H9 (cell line): ENCODE measurements around the gene CCNL1. TPM values are rescaled to one million over a fixed set of nuclear protein-coding genes. Genes with fewer than 3 reads are reported as not detected.

Experiments used
- DNase-seq: peaks from one replicate; pipeline ENCODE4 v3.0.0-alpha.2; 2017
- H2AFZ ChIP-seq: one replicate; pipeline ENCODE4 v1.6.1; 2013; ENCODE audit warnings: mild to moderate bottlenecking, low read length, control low read depth, moderate library complexity
- H2AK5ac ChIP-seq: 2 replicates; pipeline ENCODE4 v1.6.1; 2013; ENCODE audit warnings: low read length, control low read depth, mixed read lengths; ENCODE audit not compliant: insufficient read length
- H2BK120ac ChIP-seq: one replicate; pipeline ENCODE4 v1.6.1; 2013; ENCODE audit warnings: low read depth, mild to moderate bottlenecking, low read length, control low read depth, inconsistent platforms; ENCODE audit not compliant: poor library complexity, severe bottlenecking
- H2BK12ac ChIP-seq: 2 replicates; pipeline ENCODE4 v1.6.1; 2013; ENCODE audit warnings: low read length, control low read depth, mixed read lengths, low read depth; ENCODE audit not compliant: insufficient read length
- H2BK15ac ChIP-seq: 2 replicates; pipeline ENCODE4 v1.6.1; 2013; ENCODE audit warnings: low read depth, low read length, control low read depth
- H2BK20ac ChIP-seq: one replicate; pipeline ENCODE4 v1.6.1; 2013; ENCODE audit warnings: low read depth, mild to moderate bottlenecking, low read length, control low read depth, inconsistent platforms; ENCODE audit not compliant: poor library complexity, severe bottlenecking
- H2BK5ac ChIP-seq: 2 replicates; pipeline ENCODE4 v1.6.1; 2013; ENCODE audit warnings: low read length, control low read depth, mixed read lengths; ENCODE audit not compliant: insufficient read length
- H3K14ac ChIP-seq: 2 replicates; pipeline ENCODE4 v1.6.1; 2013; ENCODE audit warnings: low read length, control low read depth; ENCODE audit not compliant: insufficient read depth
- H3K18ac ChIP-seq: 2 replicates; pipeline ENCODE4 v1.6.1; 2013; ENCODE audit warnings: low read depth, mild to moderate bottlenecking, mixed read lengths, low read length, control low read depth; ENCODE audit not compliant: insufficient read length
- H3K23ac ChIP-seq: 2 replicates; pipeline ENCODE4 v1.6.1; 2013; ENCODE audit warnings: low read length, control low read depth, mixed read lengths, low read depth; ENCODE audit not compliant: insufficient read length
- H3K23me2 ChIP-seq: 2 replicates; pipeline ENCODE4 v1.6.1; 2013; ENCODE audit warnings: low read depth, mild to moderate bottlenecking, mixed read lengths, low read length, control low read depth; ENCODE audit not compliant: insufficient read length, poor library complexity, severe bottlenecking
- H3K27ac ChIP-seq: 2 replicates; pipeline ENCODE4 v1.5.1; 2013; ENCODE audit warnings: low read length, control low read depth, mixed read lengths, low read depth; ENCODE audit not compliant: insufficient read length
- H3K27me3 ChIP-seq: 2 replicates; pipeline ENCODE4 v1.6.1; 2013; ENCODE audit warnings: low read length, control low read depth, inconsistent platforms; ENCODE audit not compliant: insufficient read depth
- H3K4ac ChIP-seq: 2 replicates; pipeline ENCODE4 v1.6.1; 2013; ENCODE audit warnings: low read depth, mild to moderate bottlenecking, control low read depth, inconsistent platforms, low read length, moderate library complexity
- H3K4me1 ChIP-seq: 2 replicates; pipeline ENCODE4 v1.6.1; 2013; ENCODE audit warnings: low read length, control low read depth, inconsistent platforms; ENCODE audit not compliant: insufficient read depth
- H3K4me2 ChIP-seq: 2 replicates; pipeline ENCODE4 v1.6.1; 2013; ENCODE audit warnings: low read length, control low read depth, mixed read lengths; ENCODE audit not compliant: insufficient read length, insufficient read depth
- H3K56ac ChIP-seq: 2 replicates; pipeline ENCODE4 v1.6.1; 2013; ENCODE audit warnings: low read depth, mild to moderate bottlenecking, mixed read lengths, low read length, control low read depth; ENCODE audit not compliant: insufficient read length
- H3K79me1 ChIP-seq: 2 replicates; pipeline ENCODE4 v1.6.1; 2013; ENCODE audit warnings: low read depth, mild to moderate bottlenecking, moderate library complexity, low read length, control low read depth, inconsistent platforms; ENCODE audit not compliant: insufficient read depth, poor library complexity, severe bottlenecking
- H3K79me2 ChIP-seq: 2 replicates; pipeline ENCODE4 v1.6.1; 2013; ENCODE audit warnings: low read length, control low read depth, inconsistent platforms; ENCODE audit not compliant: insufficient read depth
- H3K9ac ChIP-seq: 2 replicates; pipeline ENCODE4 v1.6.1; 2013; ENCODE audit warnings: low read length, control low read depth, mixed read lengths; ENCODE audit not compliant: insufficient read length; ENCODE audit errors: extremely low read depth
- H3K9me3 ChIP-seq: one replicate; pipeline ENCODE4 v1.6.1; 2013; ENCODE audit warnings: low read depth, low read length, inconsistent platforms; ENCODE audit not compliant: control insufficient read depth
- H3T11ph ChIP-seq: one replicate; pipeline ENCODE4 v1.6.1; 2013; ENCODE audit warnings: mild to moderate bottlenecking, low read length, control low read depth, inconsistent platforms
- H4K20me1 ChIP-seq: one replicate; pipeline ENCODE4 v1.6.1; 2013; ENCODE audit not compliant: control insufficient read depth, insufficient read length, insufficient read depth
- H4K5ac ChIP-seq: 2 replicates; pipeline ENCODE4 v1.6.1; 2013; ENCODE audit warnings: low read depth, mild to moderate bottlenecking, mixed read lengths, low read length, control low read depth; ENCODE audit not compliant: insufficient read length
- H4K8ac ChIP-seq: replicated peaks from 2 replicates; pipeline ENCODE4 v1.6.1; 2013; ENCODE audit warnings: low read length, control low read depth, mixed read lengths, low read depth; ENCODE audit not compliant: insufficient read length
- H4K91ac ChIP-seq: 2 replicates; pipeline ENCODE4 v1.6.1; 2013; ENCODE audit warnings: low read depth, mild to moderate bottlenecking, moderate library complexity, mixed read lengths, low read length, control low read depth; ENCODE audit not compliant: insufficient read length
- H3K27ac Mint-ChIP-seq, 3 experiments: 2 replicates in 2 of 3; 3 replicates in 1 of 3; pipeline ENCODE4 v1.8.0; 2020 to 2021; ENCODE audit warnings: mixed read lengths in 3 of 3, mild to moderate bottlenecking in 1 of 3, moderate library complexity in 1 of 3
- H3K27me3 Mint-ChIP-seq: 2 replicates; pipeline ENCODE4 v1.8.0; 2021; ENCODE audit warnings: low read depth, mild to moderate bottlenecking, moderate library complexity, mixed read lengths
- H3K36me3 Mint-ChIP-seq, 3 experiments: 2 replicates in 2 of 3; 3 replicates in 1 of 3; pipeline ENCODE4 v1.8.0; 2020 to 2021; ENCODE audit warnings: low read depth in 3 of 3, mixed read lengths in 3 of 3; ENCODE audit not compliant: insufficient read depth in 1 of 3
- H3K4me1 Mint-ChIP-seq, 2 experiments: 2 replicates each; pipeline ENCODE4 v1.8.0; 2020; ENCODE audit warnings: mixed read lengths in 2 of 2
- H3K4me3 Mint-ChIP-seq, 2 experiments: 2 replicates in 1 of 2; 3 replicates in 1 of 2; pipeline ENCODE4 v1.8.0; 2020 to 2021; ENCODE audit warnings: mild to moderate bottlenecking in 2 of 2, mixed read lengths in 2 of 2, moderate library complexity in 1 of 2
- H3K9me3 Mint-ChIP-seq, 2 experiments: 2 replicates in 1 of 2; 3 replicates in 1 of 2; pipeline ENCODE4 v1.8.0; 2020; ENCODE audit warnings: mild to moderate bottlenecking in 2 of 2, mixed read lengths in 2 of 2, moderate library complexity in 1 of 2
- WGBS: extraction: QIAGEN DNeasy Blood & Tissue Kit; methylation state at CpG from one replicate; pipeline ENCODE4 v1.1.7; 2013; ENCODE audit warnings: missing lambda C conversion rate, low lambda C conversion rate, mixed read lengths; ENCODE audit not compliant: insufficient read length; ENCODE audit errors: extremely low coverage; 5-methylcytosine and 5-hydroxymethylcytosine counted together
- total RNA-seq: library from RNA; stranded (reverse); gene quantifications from 2 replicates; pipeline ENCODE4 v1.2.1, GENCODE V29; 2021
- TF ChIP-seq, protein P1 (sequence below): fragments of 200-600 bp; sonication (generic); conservative IDR thresholded peaks from 3 replicates; pipeline ENCODE4 v1.8.0; 2021; ENCODE audit warnings: antibody characterized with exemption, mild to moderate bottlenecking

CCNL1 gene
- total RNA-seq, 1 experiment from 2014 or later, result 103 TPM

- H3K36me3 Mint-ChIP-seq, result peaks cover 53 to 87% (median 68%) of the 10 kb centered on the region in 3 experiments
- Histone ChIP-seq H3K27ac (no peak overlapping the region), H3K4ac (no peak overlapping the region), H2BK15ac (no peak overlapping the region), H2AK5ac (no peak overlapping the region), H3K9me3 (peaks cover 5% of the 10 kb centered on the region), H2BK12ac (no peak overlapping the region), H2BK5ac (no peak overlapping the region), H2BK20ac (no peak overlapping the region), H3K4me2 (no peak overlapping the region), H3K79me1 (no peaks in the 10 kb centered on the region), H3K79me2 (no peaks in the 10 kb centered on the region), H3K14ac (no peak overlapping the region), H3K56ac (no peak overlapping the region), H3K23ac (no peak overlapping the region), H4K5ac (no peak overlapping the region), H4K20me1 (no peaks in the 10 kb centered on the region), H3K18ac (no peak overlapping the region), H3K23me2 (no peaks in the 10 kb centered on the region), H4K91ac (no peak overlapping the region), H3T11ph (no peak overlapping the region), H3K27me3 (no peaks in the 10 kb centered on the region), H2AFZ (no peak overlapping the region), H3K9ac (no peak overlapping the region), H3K4me1 (no peaks in the 10 kb centered on the region), H2BK120ac (no peak overlapping the region), H4K8ac (no peak overlapping the region)
- no peak overlapping the region for H3K4me3 Mint-ChIP-seq
- no peak for DNase-seq
- WGBS, result no CpG with 5 or more reads among the region's 3 CpGs
- H3K27me3 Mint-ChIP-seq, result peaks cover 19% of the 10 kb centered on the region
- H3K4me1 Mint-ChIP-seq, result no peaks in the 10 kb centered on the region
- TF ChIP-seq, protein P1, sequence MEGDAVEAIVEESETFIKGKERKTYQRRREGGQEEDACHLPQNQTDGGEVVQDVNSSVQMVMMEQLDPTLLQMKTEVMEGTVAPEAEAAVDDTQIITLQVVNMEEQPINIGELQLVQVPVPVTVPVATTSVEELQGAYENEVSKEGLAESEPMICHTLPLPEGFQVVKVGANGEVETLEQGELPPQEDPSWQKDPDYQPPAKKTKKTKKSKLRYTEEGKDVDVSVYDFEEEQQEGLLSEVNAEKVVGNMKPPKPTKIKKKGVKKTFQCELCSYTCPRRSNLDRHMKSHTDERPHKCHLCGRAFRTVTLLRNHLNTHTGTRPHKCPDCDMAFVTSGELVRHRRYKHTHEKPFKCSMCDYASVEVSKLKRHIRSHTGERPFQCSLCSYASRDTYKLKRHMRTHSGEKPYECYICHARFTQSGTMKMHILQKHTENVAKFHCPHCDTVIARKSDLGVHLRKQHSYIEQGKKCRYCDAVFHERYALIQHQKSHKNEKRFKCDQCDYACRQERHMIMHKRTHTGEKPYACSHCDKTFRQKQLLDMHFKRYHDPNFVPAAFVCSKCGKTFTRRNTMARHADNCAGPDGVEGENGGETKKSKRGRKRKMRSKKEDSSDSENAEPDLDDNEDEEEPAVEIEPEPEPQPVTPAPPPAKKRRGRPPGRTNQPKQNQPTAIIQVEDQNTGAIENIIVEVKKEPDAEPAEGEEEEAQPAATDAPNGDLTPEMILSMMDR, result no peak
- H3K9me3 Mint-ChIP-seq, result peaks cover 65 to 85% of the 10 kb centered on the region in 2 experiments
- no peak overlapping the region for H3K27ac Mint-ChIP-seq
Observed at GRCh38 chr3:157182879-157183278, 22.9 kb upstream of the CCNL1 start.
